Measurements from ENCODE around the gene IDH1. TPM values are rescaled to one million over a fixed set of nuclear protein-coding genes. Genes with fewer than 3 reads are reported as not detected.

IDH1 gene
- total and polyA plus RNA-seq, 2 of the 8 experiments (the other 6 are each of a cell fraction or from before 2014, with no cell fraction given), result 174 to 398 TPM

DNA sequence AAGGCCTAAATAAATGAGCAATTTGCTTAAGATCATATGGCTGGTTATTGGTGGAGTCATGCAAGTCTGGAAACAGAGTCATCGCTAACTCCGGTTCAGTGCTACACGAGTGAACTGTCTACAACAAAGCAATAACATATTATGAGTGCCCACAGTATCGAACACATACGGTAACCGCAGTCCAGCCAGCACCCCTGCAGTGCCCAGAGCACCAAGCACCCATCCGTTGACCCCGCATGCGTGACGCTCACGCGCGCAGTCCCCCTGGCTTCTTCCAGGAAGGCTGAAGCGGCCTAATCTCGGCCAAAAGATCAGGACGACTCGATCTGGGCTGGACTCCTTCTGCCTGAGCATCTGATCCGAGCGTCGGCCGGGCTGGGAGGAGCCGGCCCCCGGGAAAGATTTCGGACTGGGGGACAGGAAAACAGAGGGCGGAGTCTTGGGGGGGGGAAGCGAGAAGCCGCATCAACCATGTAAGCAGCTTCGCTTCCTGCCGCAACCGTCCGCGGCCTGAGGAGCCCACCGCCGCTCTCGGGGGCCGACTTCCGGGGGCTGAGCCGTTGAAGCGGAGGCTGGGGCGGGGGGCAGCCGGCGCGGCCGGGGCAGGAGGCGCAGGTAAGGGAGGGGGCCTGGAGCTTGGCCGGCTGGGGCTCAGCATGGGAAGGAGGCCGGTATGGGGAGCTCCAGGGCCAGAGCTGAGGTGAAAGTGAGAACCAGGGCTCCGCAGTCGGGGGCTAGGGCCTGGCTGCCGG is 11.1 kb upstream of the IDH1 start, which contains the start of gene PIKFYVE:
Gene PIKFYVE, plus strand, starts transcription at position 455 of the 752 bp plus-strand sequence. CDS start 5,265 bp downstream, outside the sequence.
- Histone ChIP-seq H3K23me2 (ENCODE audit: low read depth, low read length) (peaks cover 5% of the 10 kb centered on the region; the same call in 1 of the 2 replicates), H3K56ac (replicated peaks; ENCODE audit: insufficient read length, low read depth, low read length) (peak within 1 kb of the TSS; percentile 54), H3K4me1 (replicated peaks in 1 of 4; ENCODE audit: control insufficient read depth in 3 of 4, insufficient read depth in 4 of 4, low read length in 3 of 4) (peaks cover 0 to 8% (median 4%) of the 10 kb centered on the region in 4 experiments; a peak in 5 of 7 replicates), H2AK5ac (ENCODE audit: low read depth, low read length) (no peak within 1 kb of the TSS; the same call in 1 of the 2 replicates), H3K36me3 (ENCODE audit: control insufficient read depth in 2 of 4, insufficient read depth in 4 of 4, low read length in 3 of 4) (no peaks in the 10 kb centered on the region), H3K4ac (replicated peaks; ENCODE audit: insufficient read length, low read depth, low read length) (peak within 1 kb of the TSS; percentile 32), H4K20me1 (replicated peaks in 1 of 2; ENCODE audit: control insufficient read depth in 1 of 2, insufficient read depth in 2 of 2, low read length in 2 of 2) (peaks cover 0 to 5% of the 10 kb centered on the region in 2 experiments), H4K8ac (ENCODE audit: extremely low read depth, insufficient read depth, low read length) (peak within 1 kb of the TSS; percentile 75; the same call in 1 of the 2 replicates), H3K9ac (replicated peaks in 1 of 4; ENCODE audit: extremely low read depth in 1 of 4, low read depth in 3 of 4, low read length in 3 of 4) (peak within 1 kb of the TSS; percentile 49 to 69 (median 66)), H2BK5ac (ENCODE audit: low read depth, low read length) (peak within 1 kb of the TSS; percentile 88), H3K4me3 (ENCODE audit: extremely low read depth in 1 of 4, insufficient read depth in 2 of 4, low read depth in 3 of 4, low read length in 4 of 4) (peak within 1 kb of the TSS; percentile 85 to 87 (median 86)), H4K5ac (ENCODE audit: insufficient read length, low read depth, low read length) (peak within 1 kb of the TSS; percentile 81), H2BK15ac (ENCODE audit: low read length) (0 out of 2 replicates have a peak within 1 kb of the TSS, but pooled peaks have one; percentile 18), H3K27ac (ENCODE audit: low read depth, low read length) (peak within 1 kb of the TSS; percentile 50), H3K14ac (ENCODE audit: insufficient read length) (peak within 1 kb of the TSS; percentile 22), H4K91ac (replicated peaks; ENCODE audit: insufficient read length, low read length) (peak within 1 kb of the TSS; percentile 70), H3K9me3 (ENCODE audit: insufficient read depth in 2 of 2, low read depth in 1 of 2, low read length in 1 of 2) (no peaks in the 10 kb centered on the region), H3K23ac (ENCODE audit: insufficient read length) (no peak within 1 kb of the TSS), H3K79me2 (ENCODE audit: control insufficient read depth in 1 of 2, insufficient read depth in 2 of 2, low read length in 2 of 2) (peaks cover 7 to 44% of the 10 kb centered on the region in 2 experiments), H2BK12ac (ENCODE audit: low read depth, low read length) (peak within 1 kb of the TSS; percentile 65; the same call in 1 of the 2 replicates), H2AFZ (ENCODE audit: low read length) (peak within 1 kb of the TSS; percentile 86), H2BK20ac (ENCODE audit: low read length) (no peak within 1 kb of the TSS), H3K4me2 (ENCODE audit: insufficient read depth in 1 of 2, low read depth in 2 of 2, low read length in 2 of 2) (peak within 1 kb of the TSS; percentile 70 to 86), H3K79me1 (ENCODE audit: low read depth, low read length) (peaks cover 5% of the 10 kb centered on the region), H3K18ac (ENCODE audit: extremely low read depth, low read length) (peak within 1 kb of the TSS; percentile 19), H2BK120ac (replicated peaks; ENCODE audit: low read depth, low read length) (peak within 1 kb of the TSS; percentile 68), H3K27me3 (replicated peaks in 1 of 4; ENCODE audit: control insufficient read depth in 3 of 4, extremely low read depth in 1 of 4, insufficient read depth in 3 of 4, low read length in 3 of 4) (no peaks in the 10 kb centered on the region)
- ChIA-PET CTCF (ENCODE audit: partially characterized antibody) (interaction anchor here (0.6 to 5.3 kb wide), 4 partner anchors 10 to 164 kb away, joined by 3 to 32 read pairs (median 15); partner anchors contain the start of gene IDH1), POLR2A (ENCODE audit: partially characterized antibody) (interaction anchor here (1.0 to 4.9 kb wide), 3 partner anchors 9 to 17 kb away, joined by 3 to 68 read pairs (median 7); partner anchors contain the start of gene IDH1)
- peak; percentile 87 for FAIRE-seq
- WGBS, 2 experiments (ENCODE audit: extremely low coverage in 1 of 2, insufficient coverage in 1 of 2, insufficient read length in 1 of 2, insufficient replicate concordance in 2 of 2, low coverage in 1 of 2, low lambda C conversion rate in 2 of 2, missing lambda C conversion rate in 1 of 2), result 2% methylated on average over 36 of the region's 50 CpGs; no CpG with 5 or more reads in 1 of the 2 experiments
- peak; percentile 92 to 93 for DNase-seq (ENCODE audit: low read depth in 1 of 2, low spot score in 2 of 2)
- TF ChIP-seq FOSL1 (IDR thresholded peaks at IDR 0.05; ENCODE audit: insufficient read depth, low read depth, low read length) (no peak), SRF (IDR thresholded peaks at IDR 0.05; ENCODE audit: low read depth, low read length) (peak; percentile 91), TEAD4 (IDR thresholded peaks at IDR 0.05; ENCODE audit: low read depth, low read length) (0 out of 2 replicates have a peak, but pooled peaks have one; percentile 18), SP4 (IDR thresholded peaks at IDR 0.05; ENCODE audit: low read length) (0 out of 2 replicates have a peak, but pooled peaks have one; percentile 54), RFX5 (IDR thresholded peaks at IDR 0.05; ENCODE audit: borderline replicate concordance, low read depth, low read length) (no peak), RBBP5 (IDR thresholded peaks at IDR 0.05; ENCODE audit: borderline replicate concordance, low read depth, low read length) (peak; percentile 67), CHD1 (IDR thresholded peaks at IDR 0.05; ENCODE audit: low read depth, low read length) (no peak), BRCA1 (IDR thresholded peaks at IDR 0.05; ENCODE audit: low read depth, low read length) (no peak), KDM4A (IDR thresholded peaks at IDR 0.05; ENCODE audit: low read depth, low read length, severe bottlenecking) (no peak), KDM1A (IDR thresholded peaks at IDR 0.05; ENCODE audit: borderline replicate concordance, low read length) (no peak)

All from H1 (cell line).